Skin epidermis (tissue), 12 donors: Measurements from ENCODE around the gene ADK.
"Not testable (repeated sequence)": the region's sequence is repeated elsewhere in the genome, so short reads cannot be mapped to it uniquely, and the experiment has no call there.

ENCODE experiments used
- H3K27ac ChIP-seq, 21 experiments: fragments of 200-600 bp; sonication (generic) in 11 of 21; one replicate each; pipeline ENCODE4 v1.5.0; 2020; ENCODE audit warnings: mild to moderate bottlenecking in 3 of 21, inconsistent platforms in 2 of 21, moderate library complexity in 2 of 21
- H3K4me3 ChIP-seq, 7 experiments: fragments of 200-600 bp; sonication (generic) in 2 of 7; one replicate each; pipeline ENCODE4 v1.5.0; 2020; ENCODE audit warnings: inconsistent platforms in 2 of 7, mild to moderate bottlenecking in 2 of 7, moderate library complexity in 1 of 7

The ADK gene

GRCh38 chr10:74568896-74569295 lies 417.9 kb downstream of the ADK start:
- H3K27ac ChIP-seq: not testable (repeated sequence)

GRCh38 chr10:74573497-74573896 lies 422.5 kb downstream of the ADK start:
- H3K4me3 ChIP-seq, H3K27ac ChIP-seq: not testable (repeated sequence)

More at GRCh38 chr10:74568896-74569295, 417.9 kb downstream of the ADK start:
- not testable (repeated sequence) for H3K4me3 ChIP-seq

DNA sequence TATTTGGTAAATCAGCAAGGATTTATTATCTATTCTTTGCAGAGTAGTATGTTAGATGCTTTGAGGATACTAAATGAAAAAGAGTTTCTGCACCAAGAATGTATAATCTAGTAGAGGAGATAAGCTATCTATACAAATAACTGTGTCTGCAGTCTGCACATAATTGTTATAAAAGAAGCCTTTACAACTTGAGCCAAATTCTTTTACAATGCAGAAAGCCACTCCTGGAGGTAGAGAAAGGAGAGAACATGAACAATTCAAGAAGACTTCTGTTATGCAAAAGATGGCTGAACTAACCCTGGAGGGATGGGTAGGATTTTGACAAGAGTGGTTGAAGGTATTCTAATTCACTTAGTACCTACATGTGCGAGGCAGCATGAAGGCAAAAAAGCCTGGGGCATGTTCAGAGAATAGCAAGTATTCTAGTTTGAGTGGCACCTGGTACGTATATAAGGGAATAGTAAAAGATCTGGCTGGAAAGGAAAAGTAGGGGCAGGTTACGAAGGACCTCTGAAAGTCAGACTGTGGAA lies 424.2 kb downstream of the ADK start:
- H3K27ac ChIP-seq: no peak overlapping the region
- H3K4me3 ChIP-seq: no peak overlapping the region

DNA sequence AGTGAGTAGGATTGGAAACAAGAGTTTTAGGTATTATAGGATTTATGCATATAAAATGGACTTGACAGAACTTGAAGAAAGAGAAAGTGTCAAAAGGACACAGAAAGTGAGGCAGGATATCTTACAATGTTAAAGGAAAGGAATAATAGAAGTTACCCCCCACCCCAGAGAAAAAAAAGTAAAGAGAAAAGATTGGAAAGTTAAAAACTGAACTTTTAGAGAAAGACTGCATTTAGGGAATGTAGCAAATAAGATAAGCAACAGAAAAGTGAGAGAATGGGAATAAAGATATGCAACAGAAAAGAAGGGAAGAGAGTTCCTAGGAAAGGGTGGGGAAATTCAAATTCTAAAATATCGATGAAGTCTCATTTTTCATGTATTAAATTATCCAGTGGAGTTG lies 424.9 kb downstream of the ADK start:
- H3K27ac ChIP-seq: no peak overlapping the region
- no peak overlapping the region for H3K4me3 ChIP-seq

DNA sequence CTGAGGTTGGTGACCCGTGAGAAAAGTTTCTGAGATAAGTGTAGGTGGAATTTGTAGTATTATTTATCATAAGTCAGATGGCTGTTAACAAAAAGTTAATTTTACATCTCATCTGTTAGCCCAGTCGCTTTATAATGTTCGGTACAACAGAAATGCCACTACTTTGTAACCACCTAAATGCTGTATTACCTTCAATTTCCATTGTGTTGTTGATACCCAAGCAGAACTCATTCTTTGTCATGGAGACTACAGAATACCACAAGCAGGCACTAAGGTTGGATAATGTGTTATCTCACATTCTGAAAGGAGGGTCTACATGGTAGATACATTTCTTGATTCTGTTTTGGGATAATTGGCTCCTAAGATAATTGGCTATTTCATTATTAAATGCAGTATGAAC lies 425.6 kb downstream of the ADK start:
- Histone ChIP-seq H3K27ac (no peak overlapping the region), H3K4me3 (no peak overlapping the region)

DNA sequence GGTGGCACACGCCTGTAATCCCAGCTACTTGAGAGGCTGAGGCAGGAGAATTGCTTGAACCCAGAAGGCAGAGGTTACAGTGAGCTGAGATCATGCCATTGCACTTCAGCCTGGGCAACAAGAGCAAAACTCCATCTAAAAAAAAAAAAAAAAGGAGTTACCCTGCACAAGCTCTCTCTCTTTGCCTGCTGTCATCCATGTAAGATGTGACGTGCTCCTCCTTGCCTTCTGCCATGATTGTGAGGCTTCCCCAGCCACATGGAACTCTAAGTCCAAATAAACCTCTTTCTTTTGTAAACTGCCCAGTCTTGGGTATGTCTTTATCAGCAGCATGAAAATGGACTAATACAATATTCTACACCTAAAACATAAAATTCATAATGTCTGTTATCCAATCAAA lies 429.4 kb downstream of the ADK start:
- H3K4me3 ChIP-seq, H3K27ac ChIP-seq: not testable (repeated sequence)

- H3K4me3 ChIP-seq: no peak overlapping the region
- no peak overlapping the region for H3K27ac ChIP-seq
Measured at GRCh38 chr10:74582566-74582965, 431.5 kb downstream of the ADK start.

DNA sequence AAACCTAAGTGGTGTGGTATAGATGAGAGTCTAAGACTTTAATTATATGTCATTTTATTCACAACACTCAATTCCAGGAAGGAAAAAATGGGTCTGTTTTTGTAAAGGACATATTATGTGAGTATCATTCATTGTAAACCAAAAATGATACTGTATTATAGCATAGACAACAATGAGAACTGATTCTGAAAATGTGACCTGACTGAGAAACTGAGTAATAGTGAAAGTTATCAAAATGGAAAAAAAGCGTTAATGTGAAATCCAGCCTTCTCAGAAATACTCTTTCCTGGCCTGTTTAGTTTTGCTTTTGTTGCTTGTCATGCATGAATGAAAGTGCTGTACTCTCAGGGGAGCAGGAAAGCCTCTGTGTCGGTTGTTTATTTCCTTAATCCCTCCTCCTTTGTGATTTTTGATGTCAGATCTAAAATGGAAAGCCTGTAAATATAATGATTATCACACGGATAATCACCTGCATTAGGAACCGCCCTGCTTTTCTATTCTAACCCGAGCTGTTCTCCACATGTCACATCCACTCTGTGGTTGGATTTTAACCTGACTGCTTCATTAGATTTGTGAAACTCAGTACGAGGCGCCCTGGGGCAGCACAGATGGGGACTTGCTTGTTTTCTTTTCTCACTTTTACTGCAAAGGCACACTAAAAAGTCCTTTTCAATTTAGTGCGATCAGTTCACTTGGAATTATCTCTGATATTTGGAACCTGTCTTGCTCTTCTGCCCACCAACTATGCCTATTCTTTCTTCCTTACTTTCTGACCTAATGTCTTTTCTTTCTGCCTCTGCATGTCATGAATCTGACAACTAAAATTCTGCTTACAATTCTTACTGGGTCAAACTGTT lies 434.4 kb downstream of the ADK start:
- Histone ChIP-seq H3K27ac (peak overlapping the region in 19 of 21 experiments; percentile 13 to 80 (median 60)), H3K4me3 (peak overlapping the region in 2 of 7 experiments; percentile 0 to 8)

DNA sequence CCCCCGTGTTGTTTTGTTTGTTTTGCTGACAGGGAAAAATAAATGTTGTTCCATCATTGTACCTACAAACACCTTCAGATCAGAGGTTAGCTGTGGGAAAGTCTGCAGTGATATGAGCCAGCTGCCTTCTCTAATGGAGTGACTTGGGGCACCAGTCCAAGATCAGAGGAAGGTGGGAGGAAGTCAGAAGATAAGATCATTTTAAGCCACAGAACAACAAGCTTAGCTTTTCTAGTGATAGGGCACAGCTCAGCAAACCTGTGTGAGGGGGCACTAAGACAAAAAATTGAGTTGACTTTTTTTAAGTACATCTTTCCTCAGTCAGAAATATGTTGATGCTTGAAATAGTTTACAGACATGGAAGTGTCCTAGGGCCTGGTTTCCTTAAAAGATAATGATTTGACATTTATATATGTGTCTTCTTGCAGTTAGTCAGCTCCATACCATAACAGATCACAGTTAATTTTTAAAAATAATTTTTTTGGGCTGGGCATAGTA lies 435.1 kb downstream of the ADK start:
- Histone ChIP-seq H3K27ac (peak overlapping the region in 18 of 21 experiments; percentile 13 to 80 (median 58)), H3K4me3 (no peak overlapping the region)

GRCh38 chr10:74587109-74587854 lies 436.3 kb downstream of the ADK start:
- Histone ChIP-seq H3K4me3 (no peak overlapping the region), H3K27ac (peak overlapping the region in 3 of 21 experiments; percentile 47 to 79 (median 75))

GRCh38 chr10:74589226-74589673 lies 438.2 kb downstream of the ADK start:
- Histone ChIP-seq H3K4me3 (no peak overlapping the region), H3K27ac (peak overlapping the region in 6 of 21 experiments; percentile 10 to 63 (median 28))

- peak overlapping the region in 10 of 21 experiments; percentile 1 to 63 (median 14) for H3K27ac ChIP-seq
- H3K4me3 ChIP-seq: no peak overlapping the region
Measured at GRCh38 chr10:74589851-74590250, 438.8 kb downstream of the ADK start.

GRCh38 chr10:74593470-74593869 lies 442.4 kb downstream of the ADK start:
- H3K4me3 ChIP-seq: no peak overlapping the region
- peak overlapping the region in 3 of 21 experiments; percentile 19 to 47 (median 26) for H3K27ac ChIP-seq

DNA sequence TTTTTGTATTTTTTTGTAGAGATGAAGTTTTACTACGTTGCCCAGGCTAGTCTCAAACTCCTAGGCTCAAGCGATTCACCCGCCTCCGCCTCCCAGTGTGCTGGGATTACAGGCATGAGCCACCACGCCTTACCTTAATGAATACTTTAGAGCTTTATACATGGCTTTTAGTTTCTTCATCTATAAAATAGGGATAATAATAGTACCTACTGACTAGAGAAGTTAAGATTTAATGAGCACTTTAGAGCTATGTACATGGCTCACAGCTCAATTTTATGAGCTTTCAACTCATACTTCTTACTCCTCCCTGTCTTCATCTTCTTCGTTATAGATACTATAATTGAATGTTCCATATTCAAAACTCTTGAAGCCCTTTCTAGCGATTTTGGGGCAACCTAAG lies 445.7 kb downstream of the ADK start:
- H3K4me3 ChIP-seq: no peak overlapping the region
- H3K27ac ChIP-seq: peak overlapping the region in 1 of 21 experiments; percentile 22

- peak overlapping the region in 5 of 21 experiments; percentile 9 to 43 (median 38) for H3K27ac ChIP-seq
- no peak overlapping the region for H3K4me3 ChIP-seq
Measured at GRCh38 chr10:74598891-74599566, 448.0 kb downstream of the ADK start.

- peak overlapping the region in 1 of 21 experiments; percentile 43 for H3K27ac ChIP-seq
- H3K4me3 ChIP-seq: no peak overlapping the region
Measured at GRCh38 chr10:74599672-74600071, 448.7 kb downstream of the ADK start.

DNA sequence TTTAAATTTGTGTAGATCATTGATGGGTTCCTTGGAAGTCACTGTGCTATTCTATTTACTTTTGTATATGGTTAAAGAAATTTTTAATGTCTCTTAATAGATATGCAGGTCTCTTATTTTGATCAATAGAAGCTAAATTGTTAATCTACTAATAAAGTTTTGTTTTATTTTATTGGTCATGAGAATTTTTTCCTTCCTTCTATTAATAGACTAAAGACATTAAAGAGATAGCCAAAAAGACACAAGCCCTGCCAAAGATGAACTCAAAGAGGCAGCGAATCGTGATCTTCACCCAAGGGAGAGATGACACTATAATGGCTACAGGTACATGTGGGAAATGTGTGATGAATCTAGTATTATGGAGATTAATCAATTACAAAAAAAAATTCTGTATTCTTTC lies 449.1 kb downstream of the ADK start:
- H3K4me3 ChIP-seq: no peak overlapping the region
- no peak overlapping the region for H3K27ac ChIP-seq

- H3K27ac ChIP-seq: no peak overlapping the region
- no peak overlapping the region for H3K4me3 ChIP-seq
Measured at GRCh38 chr10:74602576-74602975, 451.6 kb downstream of the ADK start.

DNA sequence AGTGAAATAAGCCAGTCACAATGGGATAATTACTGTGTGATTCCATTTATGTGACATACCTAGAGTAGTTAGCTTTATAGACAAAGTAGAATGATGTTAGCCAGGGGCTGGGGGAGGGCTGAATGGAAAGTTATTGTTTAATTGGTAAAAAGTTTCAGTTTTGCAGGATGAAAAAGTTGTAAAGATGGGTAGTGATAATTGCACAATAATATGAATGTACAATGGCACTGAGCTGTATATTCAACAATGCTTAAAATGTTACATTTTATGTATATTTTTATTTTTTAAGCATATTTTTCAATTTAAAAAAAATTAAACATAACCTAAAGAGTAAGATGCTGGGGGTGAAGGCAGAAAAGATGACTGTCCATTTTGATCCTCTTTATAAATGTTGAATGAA lies 459.3 kb downstream of the ADK start:
- no peak overlapping the region for H3K27ac ChIP-seq
- H3K4me3 ChIP-seq: no peak overlapping the region

DNA sequence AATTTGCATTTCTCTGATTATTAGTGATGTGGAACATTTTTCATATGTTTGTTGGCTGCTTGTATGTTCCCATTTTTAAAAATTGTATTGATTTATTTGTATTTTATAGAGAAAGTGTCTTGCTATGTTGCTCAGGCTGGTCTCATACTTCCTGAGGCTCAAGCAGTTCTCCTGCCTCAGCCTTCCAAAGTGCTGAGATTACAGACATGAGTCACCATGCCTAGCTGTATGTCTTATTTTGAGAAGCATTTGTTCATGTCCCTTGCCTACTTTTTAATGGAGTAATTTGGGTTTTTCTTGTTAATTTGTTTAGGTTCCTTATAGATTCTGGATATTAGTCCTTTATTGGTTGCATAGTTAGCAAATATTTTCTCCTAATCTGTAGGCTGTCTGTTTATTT lies 461.2 kb downstream of the ADK start:
- H3K27ac ChIP-seq: no peak overlapping the region

More for the DNA sequence above, 461.2 kb downstream of the ADK start:
- no peak overlapping the region for H3K4me3 ChIP-seq
